Measurements from ENCODE around the gene POLR3GL.

The POLR3GL gene

GRCh38 chr1:145977486-145978470, 13.3 kb downstream of the POLR3GL start:
- DNase-seq (ENCODE audit: low read depth), result peak; percentile 89
- peak; percentile 71 for TF ChIP-seq MAX (IDR thresholded peaks at IDR 0.05; ENCODE audit: low read depth, low read length)
- peak; percentile 75 for TF ChIP-seq CTCF (IDR thresholded peaks at IDR 0.05; ENCODE audit: low read depth, low read length)
- TF ChIP-seq POLR2A (IDR thresholded peaks at IDR 0.05; ENCODE audit: extremely low read depth, insufficient read length), result no peak
- peak; percentile 50; the same call in 1 of the 2 replicates for TF ChIP-seq MYC (IDR thresholded peaks at IDR 0.05; ENCODE audit: low read depth, low read length)
- H3K4me3 ChIP-seq (ENCODE audit: low read depth, low read length), result no peak overlapping the region

DNA sequence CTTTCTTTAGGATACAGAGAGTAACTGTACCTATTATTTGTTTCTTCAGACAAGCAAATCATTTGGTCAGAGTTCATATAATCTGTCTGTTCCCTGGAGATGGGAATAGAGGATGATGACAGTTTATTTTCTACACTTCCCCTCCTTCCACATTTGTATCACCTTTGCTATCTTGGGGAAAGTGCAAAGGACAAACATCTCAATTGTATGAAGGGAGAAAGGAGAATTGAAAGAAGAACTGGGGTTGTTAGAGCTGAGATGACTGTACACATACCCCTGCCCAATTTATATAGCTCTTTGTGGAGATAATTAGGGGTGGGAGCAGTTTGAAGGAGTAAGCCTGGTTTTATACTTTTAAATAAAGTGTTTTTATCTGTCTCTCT, 14.0 kb downstream of the POLR3GL start:
- TF ChIP-seq POLR2A (IDR thresholded peaks at IDR 0.05; ENCODE audit: extremely low read depth, insufficient read length) (no peak), MAX (IDR thresholded peaks at IDR 0.05; ENCODE audit: low read depth, low read length) (no peak), CTCF (IDR thresholded peaks at IDR 0.05; ENCODE audit: low read depth, low read length) (no peak), MYC (IDR thresholded peaks at IDR 0.05; ENCODE audit: low read depth, low read length) (no peak)
- no peak for DNase-seq (ENCODE audit: low read depth)
- peak overlapping the region; percentile 44 for H3K4me3 ChIP-seq (ENCODE audit: low read depth, low read length)

GRCh38 chr1:145978854-145979745, 14.6 kb downstream of the POLR3GL start:
- peak; percentile 55 for TF ChIP-seq MYC (IDR thresholded peaks at IDR 0.05; ENCODE audit: low read depth, low read length)
- TF ChIP-seq CTCF (IDR thresholded peaks at IDR 0.05; ENCODE audit: low read depth, low read length), result no peak
- TF ChIP-seq MAX (IDR thresholded peaks at IDR 0.05; ENCODE audit: low read depth, low read length), result peak; percentile 98
- H3K4me3 ChIP-seq (ENCODE audit: low read depth, low read length), result peak overlapping the region; percentile 44

GRCh38 chr1:145979746-145980456, 15.4 kb downstream of the POLR3GL start:
- H3K4me3 ChIP-seq (ENCODE audit: low read depth, low read length), result peak overlapping the region; percentile 16
- DNase-seq (ENCODE audit: low read depth), result peak; percentile 83
- TF ChIP-seq MYC (IDR thresholded peaks at IDR 0.05; ENCODE audit: low read depth, low read length) (0 out of 2 replicates have a peak, but pooled peaks have one; percentile 12), POLR2A (IDR thresholded peaks at IDR 0.05; ENCODE audit: extremely low read depth, insufficient read length) (no peak)

More at GRCh38 chr1:145978854-145979745, 14.6 kb downstream of the POLR3GL start:
- DNase-seq (ENCODE audit: low read depth), result peak; percentile 99

- TF ChIP-seq CTCF (IDR thresholded peaks at IDR 0.05; ENCODE audit: low read depth, low read length) (no peak), POLR2A (IDR thresholded peaks at IDR 0.05; ENCODE audit: extremely low read depth, insufficient read length) (no peak), MYC (IDR thresholded peaks at IDR 0.05; ENCODE audit: low read depth, low read length) (no peak), MAX (IDR thresholded peaks at IDR 0.05; ENCODE audit: low read depth, low read length) (no peak)
- no peak overlapping the region for H3K4me3 ChIP-seq (ENCODE audit: low read depth, low read length)
- DNase-seq (ENCODE audit: low read depth), result no peak
Observed at GRCh38 chr1:145980457-145980994, 16.0 kb downstream of the POLR3GL start.
